ENCODE measurements around the gene CGB1. TPM values are rescaled to one million over a fixed set of nuclear protein-coding genes. Genes with fewer than 3 reads are reported as not detected.
"Not testable (repeated sequence)": the region's sequence is repeated elsewhere in the genome, so short reads cannot be mapped to it uniquely, and the experiment has no call there.

CGB1 gene
- total RNA-seq, 1 donor from 2014 or later, result not detected

GRCh38 chr19:49058562-49058961 is 21.9 kb upstream of the CGB1 start:
- DNase-seq (ENCODE audit: low spot score), result no peak

DNA sequence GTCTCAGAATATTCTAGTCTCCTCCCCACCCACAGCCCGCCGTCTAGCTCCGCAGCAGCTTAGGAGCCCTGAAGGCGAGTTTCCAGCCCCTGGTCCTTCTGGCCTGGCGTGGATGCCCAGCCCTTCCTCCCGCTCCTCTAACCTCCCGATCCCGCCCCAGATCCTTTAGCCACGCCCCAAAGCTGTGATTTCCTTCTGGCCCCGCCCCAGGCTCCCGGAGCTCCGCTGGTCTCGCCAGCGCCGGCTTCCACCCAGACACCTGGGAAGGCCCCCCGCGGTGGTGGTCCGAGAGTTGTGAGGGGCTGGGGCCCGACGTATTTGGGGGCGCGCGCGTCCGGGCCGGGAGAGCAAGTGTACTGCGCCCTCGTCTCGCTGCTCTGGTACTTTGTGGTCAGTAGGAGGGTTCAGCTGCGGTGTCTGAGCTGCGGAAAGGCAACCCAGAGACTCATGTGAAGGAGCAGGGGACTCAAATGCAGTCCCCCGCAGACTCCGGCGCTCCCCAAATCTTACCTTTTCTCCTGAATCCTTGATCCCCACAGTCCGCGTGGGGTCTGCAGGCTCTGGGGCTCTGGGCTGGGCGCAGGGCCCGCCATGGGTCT is 21.0 kb upstream of the CGB1 start, which contains the start of gene CGB7:
CGB7 (minus strand) TSS at position 114 of the 599 bp plus-strand sequence. CDS start 2,374 bp downstream, outside the sequence.
- DNase-seq (ENCODE audit: low spot score), result peak; percentile 68

DNA sequence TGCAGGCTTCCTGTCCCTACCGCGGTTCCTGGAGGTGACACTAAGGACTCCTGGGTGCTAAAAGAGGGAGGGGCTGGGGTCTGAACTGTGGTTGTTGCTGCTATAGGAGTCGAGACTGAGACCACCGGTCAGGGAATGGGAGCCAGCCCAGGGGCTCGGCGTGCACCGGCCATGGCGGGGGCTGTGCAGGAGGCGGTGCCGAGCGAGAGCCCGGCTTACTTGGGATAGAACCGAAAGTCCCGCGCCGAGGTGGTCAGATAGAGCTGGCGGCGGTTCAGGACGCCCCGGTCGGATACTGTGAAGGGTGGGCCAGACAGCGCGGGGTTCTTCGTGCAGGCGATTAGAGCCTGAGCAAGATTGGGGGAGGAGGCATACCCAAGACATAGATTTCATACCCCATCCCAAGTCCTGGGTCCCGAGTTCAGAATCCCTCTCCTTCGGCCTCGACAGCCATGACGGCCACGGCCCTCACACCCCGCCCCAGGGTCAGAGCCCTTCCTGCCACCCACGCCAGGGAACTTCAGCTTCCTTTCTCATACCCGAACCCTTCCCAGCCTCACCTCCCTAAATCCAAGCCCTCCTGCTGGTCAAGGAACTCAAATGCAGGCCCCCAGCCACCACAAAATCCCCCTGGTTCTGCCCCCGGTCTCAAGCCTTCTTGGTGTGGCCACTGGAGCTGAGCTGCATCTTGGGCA is 20.4 kb upstream of the CGB1 start:
- not testable (repeated sequence) for DNase-seq (ENCODE audit: low spot score)

GRCh38 chr19:49056101-49056901 is 19.6 kb upstream of the CGB1 start:
- DNase-seq (ENCODE audit: low spot score), result peak; percentile 36

GRCh38 chr19:49050376-49051033 is 13.8 kb upstream of the CGB1 start:
- not testable (repeated sequence) for DNase-seq (ENCODE audit: low spot score)

DNA sequence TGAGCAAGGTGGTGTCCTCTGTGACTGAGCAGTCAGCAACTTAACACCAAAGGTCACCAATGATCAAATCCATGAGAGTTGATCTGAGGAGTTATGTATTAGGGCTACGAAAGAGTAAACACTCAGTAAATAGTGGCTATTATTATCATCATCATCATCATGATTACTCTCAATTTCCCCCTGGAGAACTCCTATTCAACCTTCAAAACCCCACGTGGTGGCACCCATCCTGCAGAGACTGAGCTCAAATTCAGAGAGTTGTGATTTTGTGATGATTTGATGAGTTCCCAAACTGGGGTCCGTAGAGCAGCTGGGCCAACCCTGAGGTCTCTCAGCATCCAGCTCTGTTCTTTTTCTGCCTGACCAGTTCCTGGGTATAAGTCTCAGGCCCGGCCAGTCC is 13.1 kb upstream of the CGB1 start:
- not testable (repeated sequence) for DNase-seq (ENCODE audit: low spot score)

DNA sequence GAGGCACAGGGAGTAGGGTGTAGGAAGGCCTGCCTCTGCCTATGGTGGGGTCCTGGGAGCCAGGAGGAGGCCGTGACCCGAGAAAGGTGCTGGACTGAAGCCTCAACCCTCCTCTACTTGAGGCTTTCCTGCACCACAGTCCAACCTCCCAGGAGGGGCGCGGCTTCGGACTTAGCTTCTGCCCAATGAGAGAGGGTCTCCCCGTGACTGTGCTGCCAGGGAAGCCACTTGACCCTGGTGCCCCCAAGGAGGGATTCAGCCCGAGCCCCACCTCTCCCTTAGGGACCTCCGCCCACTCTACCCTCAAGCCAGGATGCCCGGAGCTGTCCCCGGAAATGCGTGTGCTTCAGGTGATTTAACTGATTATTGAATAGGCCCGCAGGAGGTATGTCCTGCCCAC is 12.3 kb upstream of the CGB1 start, which contains the start of gene CGB8:
CGB8 (minus strand) TSS at position 101 of the 400 bp plus-strand sequence. CDS start 372 bp downstream, outside the sequence.
- DNase-seq (ENCODE audit: low spot score), result not testable (repeated sequence)

DNA sequence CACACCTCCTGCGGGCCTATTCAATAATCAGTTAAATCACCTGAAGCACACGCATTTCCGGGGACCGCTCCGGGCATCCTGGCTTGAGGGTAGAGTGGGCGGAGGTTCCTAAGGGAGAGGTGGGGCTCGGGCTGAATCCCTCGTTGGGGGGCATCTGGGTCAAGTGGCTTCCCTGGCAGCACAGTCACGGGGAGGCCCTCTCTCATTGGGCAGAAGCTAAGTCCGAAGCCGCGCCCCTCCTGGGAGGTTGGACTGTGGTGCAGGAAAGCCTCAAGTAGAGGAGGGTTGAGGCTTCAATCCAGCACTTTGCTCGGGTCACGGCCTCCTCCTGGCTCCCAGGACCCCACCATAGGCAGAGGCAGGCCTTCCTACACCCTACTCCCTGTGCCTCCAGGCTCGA is 6.9 kb upstream of the CGB1 start, which contains the start of gene CGB5:
CGB5 (plus strand) TSS at position 301 of the 400 bp plus-strand sequence. CDS start 362 bp downstream, outside the sequence.
- DNase-seq (ENCODE audit: low spot score), result not testable (repeated sequence)

- DNase-seq (ENCODE audit: low spot score), result not testable (repeated sequence)
Measured at GRCh38 chr19:49042666-49043065, 6.0 kb upstream of the CGB1 start.

DNA sequence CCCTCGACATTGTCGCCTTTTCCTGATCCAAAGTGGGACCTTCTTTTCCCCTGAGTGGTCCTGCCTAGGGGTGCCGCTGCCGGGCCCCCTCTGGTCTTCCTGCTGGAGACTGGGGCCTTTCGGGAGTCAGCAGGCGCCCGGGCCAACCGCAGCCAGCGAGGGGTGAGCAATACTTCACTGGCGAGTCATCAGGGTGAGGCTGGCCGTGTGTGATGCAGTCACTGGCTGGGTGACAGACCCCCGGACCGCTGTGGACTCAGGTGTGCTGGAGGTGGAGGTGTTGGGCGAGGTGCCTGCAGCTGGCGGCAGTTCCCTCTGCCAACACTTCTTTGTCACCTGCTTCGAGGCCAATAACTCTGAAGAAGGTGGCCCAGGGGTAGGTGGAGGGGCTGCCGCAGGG is 5.5 kb upstream of the CGB1 start:
- no peak for DNase-seq (ENCODE audit: low spot score)

GRCh38 chr19:49039736-49040135 is 3.0 kb upstream of the CGB1 start:
- DNase-seq (ENCODE audit: low spot score), result not testable (repeated sequence)

- not testable (repeated sequence) for DNase-seq (ENCODE audit: low spot score)
Measured at GRCh38 chr19:49038557-49039276, 2.0 kb upstream of the CGB1 start.

DNA sequence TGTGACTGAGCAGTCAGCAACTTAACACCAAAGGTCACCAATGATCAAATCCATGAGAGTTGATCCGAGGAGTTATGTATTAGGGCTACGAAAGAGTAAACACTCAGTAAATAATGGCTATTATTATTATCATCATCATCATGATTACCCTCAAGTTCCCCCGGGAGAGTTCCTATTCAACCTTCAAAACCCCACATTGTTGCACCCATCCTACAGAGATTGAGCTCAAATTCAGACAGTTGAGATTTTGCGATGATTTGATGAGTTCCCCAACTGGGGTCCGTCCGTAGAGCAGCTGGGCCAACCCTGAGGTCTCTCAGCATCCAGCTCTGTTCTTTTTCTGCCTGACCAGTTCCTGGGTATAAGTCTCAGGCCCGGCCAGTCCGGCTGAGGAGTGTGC is 1.4 kb upstream of the CGB1 start:
- DNase-seq (ENCODE audit: low spot score), result not testable (repeated sequence)

- not testable (repeated sequence) for DNase-seq (ENCODE audit: low spot score)
Measured at GRCh38 chr19:49031642-49032301, 4.9 kb downstream of the CGB1 start, which contains the start of gene CGB2. Gene CGB2, plus strand, starts transcription at chr19:49031890. Its CDS starts 206 bp downstream, at chr19:49032096.

- not testable (repeated sequence) for DNase-seq (ENCODE audit: low spot score)
Measured at GRCh38 chr19:49030323-49030722, 6.4 kb downstream of the CGB1 start.

DNA sequence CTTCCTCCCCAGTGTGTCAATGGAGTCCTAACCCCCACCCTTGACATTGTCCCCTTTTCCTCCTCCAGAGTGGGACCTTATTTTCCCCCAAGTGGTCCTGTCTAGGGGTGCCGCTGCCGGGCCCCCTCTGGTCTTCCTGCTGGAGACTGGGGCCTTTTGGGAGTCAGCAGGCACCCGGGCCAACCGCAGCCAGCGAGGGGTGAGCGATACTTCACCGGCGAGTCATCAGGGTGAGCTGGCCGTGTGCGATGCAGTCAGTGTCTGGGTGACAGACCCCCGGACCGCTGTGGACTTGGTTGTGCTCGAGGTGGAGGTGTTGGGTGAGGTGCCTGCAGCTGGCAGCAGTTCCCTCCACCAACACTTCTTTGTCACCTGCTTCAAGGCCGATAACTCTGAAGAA is 6.9 kb downstream of the CGB1 start:
- not testable (repeated sequence) for DNase-seq (ENCODE audit: low spot score)

DNA sequence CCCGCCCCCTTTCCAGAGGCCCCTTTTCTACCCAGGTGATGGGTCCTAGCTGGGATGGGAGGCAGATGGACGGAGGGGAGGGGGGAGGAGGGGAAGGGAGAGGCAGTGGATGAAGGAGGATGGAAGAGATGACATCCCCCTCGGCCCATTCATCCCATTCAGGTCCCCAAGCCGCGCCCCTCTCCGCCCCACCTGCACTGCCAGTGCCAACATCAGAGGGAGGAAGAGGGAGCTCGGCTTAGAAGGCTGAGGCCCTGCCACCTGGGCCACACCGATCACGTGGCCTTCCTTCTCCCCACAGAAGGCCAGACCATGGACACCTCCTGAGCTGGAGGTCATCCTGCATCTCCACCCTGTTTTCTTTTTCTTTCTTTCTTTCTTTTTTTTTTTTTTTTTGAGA is 8.0 kb downstream of the CGB1 start:
- not testable (repeated sequence) for DNase-seq (ENCODE audit: low spot score)

- not testable (repeated sequence) for DNase-seq (ENCODE audit: low spot score)
Measured at GRCh38 chr19:49025599-49025998, 11.1 kb downstream of the CGB1 start.

DNA sequence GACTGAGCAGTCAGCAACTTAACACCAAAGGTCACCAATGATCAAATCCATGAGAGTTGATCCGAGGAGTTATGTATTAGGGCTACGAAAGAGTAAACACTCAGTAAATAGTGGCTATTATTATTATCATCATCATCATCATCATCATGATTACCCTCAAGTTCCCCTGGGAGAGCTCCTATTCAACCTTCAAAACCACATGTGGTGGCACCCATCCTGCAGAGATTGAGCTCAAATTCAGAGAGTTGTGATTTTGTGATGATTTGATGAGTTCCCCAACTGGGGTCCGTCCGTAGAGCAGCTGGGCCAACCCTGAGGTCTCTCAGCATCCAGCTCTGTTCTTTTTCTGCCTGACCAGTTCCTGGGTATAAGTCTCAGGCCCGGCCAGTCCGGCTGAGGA is 11.6 kb downstream of the CGB1 start:
- not testable (repeated sequence) for DNase-seq (ENCODE audit: low spot score)

DNA sequence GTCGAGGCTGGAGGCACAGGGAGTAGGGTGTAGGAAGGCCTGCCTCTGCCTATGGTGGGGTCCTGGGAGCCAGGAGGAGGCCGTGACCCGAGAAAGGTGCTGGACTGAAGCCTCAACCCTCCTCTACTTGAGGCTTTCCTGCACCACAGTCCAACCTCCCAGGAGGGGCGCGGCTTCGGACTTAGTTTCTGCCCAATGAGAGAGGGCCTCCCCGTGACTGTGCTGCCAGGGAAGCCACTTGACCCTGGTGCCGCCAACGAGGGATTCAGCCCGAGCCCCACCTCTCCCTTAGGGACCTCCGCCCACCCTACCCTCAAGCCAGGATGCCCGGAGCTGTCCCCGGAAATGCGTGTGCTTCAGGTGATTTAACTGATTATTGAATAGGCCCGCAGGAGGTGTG is 12.5 kb downstream of the CGB1 start, which contains the start of gene CGB3:
CGB3 (minus strand) TSS at position 101 of the 400 bp plus-strand sequence. CDS start 362 bp downstream, outside the sequence.
- not testable (repeated sequence) for DNase-seq (ENCODE audit: low spot score)
